ENCODE data around the gene ZSCAN26. TPM values are rescaled to one million over a fixed set of nuclear protein-coding genes. Genes with fewer than 3 reads are reported as not detected.
A peak's percentile ranks its signal among the peaks of the same experiment; 100 is the strongest.
"Not testable (repeated sequence)": the region's sequence is repeated elsewhere in the genome, so short reads cannot be mapped to it uniquely, and the experiment has no call there.

Gene ZSCAN26
- total RNA-seq, 1 experiment from 2014 or later: 10.6 TPM

DNA sequence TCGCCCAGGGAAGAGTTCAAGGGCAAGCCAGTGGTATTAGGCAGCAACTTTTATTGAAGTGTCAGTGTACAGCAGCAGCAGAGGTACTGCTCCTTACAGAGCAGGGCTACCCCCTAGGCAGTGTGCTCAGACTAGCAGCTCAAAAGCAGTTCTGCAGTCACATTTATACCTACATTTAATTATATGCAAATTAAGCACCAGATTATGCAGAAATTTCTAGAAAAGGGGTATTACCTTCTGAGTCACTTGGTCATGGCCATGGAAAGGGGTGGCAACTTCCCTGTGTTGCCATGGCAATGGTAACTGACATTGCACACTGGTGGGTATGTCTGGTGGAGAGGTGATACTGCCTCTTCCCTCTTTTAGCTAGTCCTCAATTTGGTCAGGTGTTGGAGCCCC, 12.8 kb upstream of the ZSCAN26 start:
- no peak for DNase-seq (ENCODE audit: extremely low read depth, low read depth)

DNA sequence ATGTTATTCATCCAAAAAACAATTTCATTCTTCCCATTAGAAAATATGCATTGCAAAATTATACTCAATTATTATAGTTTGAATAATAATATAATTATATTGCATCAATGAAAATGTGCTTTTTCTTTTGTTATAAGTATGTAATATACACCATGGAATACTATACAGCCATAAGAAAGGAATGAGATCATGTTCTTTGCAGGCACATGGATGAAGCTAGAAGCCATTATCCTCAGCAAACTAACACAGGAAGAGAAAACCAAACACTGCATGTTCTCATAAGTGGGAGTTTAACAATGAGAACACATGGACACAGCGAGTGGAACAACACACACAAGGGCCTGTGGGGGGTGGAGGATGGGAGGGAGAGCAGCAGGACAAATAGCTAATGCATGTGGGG, 9.9 kb upstream of the ZSCAN26 start:
- DNase-seq (ENCODE audit: extremely low read depth, low read depth): no peak

DNA sequence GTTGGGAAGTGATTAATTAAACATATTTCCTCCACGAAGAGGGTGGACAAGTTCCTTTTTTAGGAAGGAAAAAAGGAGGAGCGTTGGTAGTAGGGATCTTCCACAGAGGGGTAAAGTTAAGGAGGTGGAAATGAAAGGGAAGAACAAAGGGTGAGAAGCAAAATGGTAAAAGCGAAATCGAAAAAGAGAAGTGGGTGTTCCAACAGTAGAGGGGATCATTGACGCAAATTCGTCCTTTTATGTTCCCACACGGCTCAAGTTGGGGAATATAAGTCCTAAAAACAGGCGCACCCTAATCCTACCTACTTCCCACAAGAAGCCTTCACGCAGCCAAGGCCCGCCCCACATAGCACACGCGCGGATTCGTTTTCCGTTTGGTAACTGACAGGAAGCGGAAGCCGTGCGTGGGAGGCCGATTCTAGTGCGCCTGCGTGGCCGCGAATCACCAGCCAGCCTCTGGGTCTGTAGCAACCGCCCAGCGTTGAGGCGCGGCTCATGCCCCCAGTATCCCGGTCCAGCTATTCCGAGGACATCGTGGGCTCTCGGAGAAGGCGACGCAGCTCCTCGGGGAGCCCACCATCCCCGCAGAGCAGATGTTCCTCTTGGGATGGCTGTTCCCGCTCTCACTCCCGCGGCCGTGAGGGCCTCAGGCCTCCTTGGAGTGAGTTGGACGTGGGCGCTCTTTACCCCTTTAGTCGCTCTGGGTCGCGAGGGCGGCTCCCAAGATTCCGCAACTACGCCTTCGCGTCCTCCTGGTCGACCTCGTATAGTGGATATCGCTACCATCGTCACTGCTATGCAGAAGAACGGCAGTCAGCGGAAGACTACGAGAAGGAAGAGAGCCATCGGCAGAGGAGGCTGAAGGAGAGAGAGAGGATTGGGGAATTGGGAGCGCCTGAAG, 7.8 kb upstream of the ZSCAN26 start, which contains the start of gene NKAPL:
NKAPL (plus strand) TSS at position 421 of the 901 bp plus-strand sequence; CDS start at position 496, 75 bp downstream.
- DNase-seq (ENCODE audit: extremely low read depth, low read depth): no peak

DNA sequence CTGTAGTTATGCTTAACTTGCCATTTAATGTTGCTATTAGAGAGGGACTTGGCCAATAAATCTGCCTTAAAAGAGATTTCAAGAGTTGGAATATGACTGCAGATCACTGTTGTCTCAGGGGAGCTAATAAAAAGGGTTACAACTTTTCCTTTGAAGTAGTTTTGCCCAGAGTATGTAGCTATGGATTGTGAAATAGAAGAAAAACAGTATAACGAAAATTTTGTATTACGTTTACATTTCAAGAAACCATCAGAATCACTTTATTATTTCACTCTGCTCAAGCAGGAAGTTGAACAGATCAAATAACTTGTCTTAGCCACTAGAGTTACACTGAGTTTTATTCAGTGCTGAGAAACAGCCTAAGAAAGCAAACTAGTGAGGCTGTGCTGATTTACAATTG, 3.0 kb upstream of the ZSCAN26 start:
- DNase-seq (ENCODE audit: extremely low read depth, low read depth): no peak

DNA sequence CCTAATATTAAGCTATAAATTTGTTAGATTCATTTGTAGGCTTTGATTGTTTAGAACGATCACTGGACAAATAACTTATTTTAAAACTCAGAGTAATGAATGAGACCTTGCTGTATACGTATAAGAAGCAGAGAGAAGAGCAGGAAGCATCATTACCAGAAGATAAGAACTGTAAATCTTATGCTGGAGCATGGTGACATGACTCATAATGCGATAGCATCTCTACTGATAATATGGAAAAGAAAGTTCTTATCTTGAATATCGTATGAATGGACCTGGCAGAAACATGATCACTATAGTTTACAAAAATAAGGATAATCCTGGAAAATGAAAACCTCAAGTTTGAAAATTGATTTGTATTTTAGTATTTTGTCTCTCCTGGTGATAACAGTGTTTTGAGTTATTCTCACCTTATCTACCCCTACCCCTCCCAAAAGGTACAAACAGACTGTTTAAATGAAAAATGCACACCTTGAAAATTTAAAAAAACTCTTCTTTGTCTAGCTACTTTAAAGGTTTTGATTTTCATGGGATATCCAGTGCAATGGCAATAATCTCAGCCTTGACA, 2.0 kb upstream of the ZSCAN26 start:
- no peak for DNase-seq (ENCODE audit: extremely low read depth, low read depth)

DNA sequence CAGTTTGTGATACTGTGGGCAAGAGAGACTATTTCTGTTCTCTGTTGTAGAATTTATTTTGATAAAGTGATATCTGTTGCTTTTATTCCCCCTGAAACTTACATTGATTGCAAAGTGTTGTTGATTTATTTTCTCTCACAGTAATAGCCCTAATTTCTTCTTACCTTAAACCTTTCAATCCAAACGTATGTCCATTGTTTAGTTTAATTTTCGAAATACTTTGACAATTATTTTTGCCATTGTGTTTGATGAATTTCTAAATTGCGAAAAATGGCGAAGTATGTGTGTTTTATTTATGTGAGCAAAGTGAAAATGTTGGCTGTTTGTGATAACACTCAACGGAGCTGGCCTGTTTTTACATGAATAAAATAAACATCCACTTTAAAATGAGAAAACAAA, 381 bp upstream of the ZSCAN26 start:
- DNase-seq (ENCODE audit: extremely low read depth, low read depth): no peak

DNA sequence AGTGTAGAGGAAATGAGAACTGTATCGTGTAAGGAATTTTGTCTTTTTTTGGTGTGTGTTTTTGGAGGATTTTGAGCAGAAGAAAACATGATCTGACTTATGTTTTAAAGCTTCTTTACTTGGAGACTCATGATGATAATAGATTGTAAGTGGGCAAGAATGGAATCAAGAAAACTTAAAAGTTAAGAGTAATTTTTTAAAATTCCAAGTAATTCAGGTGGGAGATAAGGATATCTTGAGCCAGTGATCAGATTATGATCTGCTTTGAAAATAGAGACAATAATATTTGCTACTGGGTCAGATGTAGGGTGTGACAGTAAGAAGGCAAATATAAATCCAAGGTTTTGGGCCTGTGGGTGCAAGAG, 734 bp downstream of the ZSCAN26 start:
- DNase-seq (ENCODE audit: extremely low read depth, low read depth): no peak

GRCh38 chr6:28269492-28269891, 2.5 kb downstream of the ZSCAN26 start:
- DNase-seq (ENCODE audit: extremely low read depth, low read depth): peak; percentile 54

- DNase-seq (ENCODE audit: extremely low read depth, low read depth): no peak
Measured at GRCh38 chr6:28274888-28275287, 7.9 kb downstream of the ZSCAN26 start.

DNA sequence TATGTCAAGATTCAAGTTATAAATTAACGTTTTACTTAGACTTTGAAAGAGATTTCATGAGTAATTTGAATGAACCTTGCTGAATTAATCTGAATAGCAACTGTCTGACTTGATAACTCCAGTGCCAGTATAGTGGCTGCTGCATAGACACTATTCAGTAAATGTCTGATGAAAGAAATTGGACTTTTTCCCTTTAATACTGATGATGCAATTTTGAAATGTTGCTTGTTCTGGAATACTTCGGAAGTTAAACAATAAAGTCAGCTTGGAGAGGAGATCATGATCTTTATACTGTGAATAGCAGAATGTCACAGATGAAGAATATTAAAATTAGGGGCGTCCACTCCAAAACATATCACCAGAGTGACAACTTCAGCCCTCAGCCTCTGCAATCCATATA, 10.8 kb downstream of the ZSCAN26 start:
- DNase-seq (ENCODE audit: extremely low read depth, low read depth): no peak

DNA sequence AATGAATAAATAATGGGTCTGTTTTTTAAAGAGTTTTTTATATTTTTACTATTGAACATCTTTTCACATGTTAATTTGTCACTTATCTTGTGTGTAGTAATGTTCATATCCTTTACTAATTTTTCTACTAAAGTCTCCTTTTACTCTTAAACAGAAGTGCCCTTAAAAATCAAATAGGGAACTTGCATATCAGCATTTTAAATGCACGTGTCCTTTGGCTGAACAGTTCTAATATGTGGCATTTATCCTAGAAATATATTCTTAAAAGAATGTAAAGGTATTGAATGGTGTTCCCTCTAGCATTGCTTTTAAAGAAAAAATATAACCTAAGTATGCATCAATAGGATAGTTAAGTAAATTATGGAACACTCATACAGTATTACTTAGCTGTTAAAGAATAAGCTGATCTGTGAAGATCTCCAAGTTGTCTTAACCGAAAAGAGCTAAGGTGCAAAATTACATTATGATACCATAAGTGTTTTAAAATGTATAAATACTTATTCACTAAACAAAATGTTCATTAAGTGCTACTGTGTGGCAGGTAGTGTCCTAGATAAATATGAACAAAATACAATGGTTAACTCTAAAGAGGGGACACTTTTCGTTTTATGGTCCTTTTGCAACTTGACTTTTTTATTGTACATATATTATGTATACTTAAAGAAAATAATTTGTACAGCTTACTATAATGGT, 13.8 kb downstream of the ZSCAN26 start:
- DNase-seq (ENCODE audit: extremely low read depth, low read depth): no peak

DNA sequence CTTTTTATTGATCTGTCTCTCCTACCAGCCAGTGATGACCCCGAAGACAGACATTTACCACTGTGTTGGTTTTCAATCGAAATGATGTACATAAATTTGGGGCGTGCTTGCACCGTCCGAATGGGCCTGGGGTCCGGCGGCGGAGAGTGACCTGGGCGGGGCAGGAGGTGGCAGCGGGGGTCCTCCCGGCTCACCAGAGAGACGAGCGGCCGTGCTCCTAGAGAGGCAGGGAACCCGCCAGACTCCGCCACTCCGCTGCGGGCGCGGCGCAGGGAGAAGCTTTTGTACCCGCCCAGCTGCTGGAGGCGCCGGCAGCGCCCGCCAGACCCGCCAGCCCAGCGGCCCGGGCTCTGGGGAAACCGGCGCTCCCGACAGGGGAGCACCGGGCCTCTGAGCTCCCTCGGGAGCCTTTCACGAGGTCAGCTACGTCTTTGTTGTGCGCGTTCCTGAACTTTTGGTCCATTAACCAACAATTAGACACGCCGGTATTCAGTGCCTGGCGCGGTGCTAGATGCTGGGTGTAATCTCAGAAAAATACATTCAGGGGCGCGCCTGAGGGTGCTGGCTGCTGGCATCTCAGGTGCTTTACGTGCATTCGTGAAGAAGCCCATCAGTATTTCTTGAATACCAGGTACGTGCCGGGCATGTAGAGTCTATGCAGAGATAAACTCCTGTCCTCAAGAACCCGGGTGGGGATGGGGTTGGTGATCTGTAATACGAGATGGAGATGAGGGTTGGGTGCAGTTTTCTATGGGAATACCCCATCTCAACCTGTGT, 14.5 kb downstream of the ZSCAN26 start, which contains the start of gene PGBD1:
PGBD1 (plus strand) TSS at position 285 of the 777 bp plus-strand sequence. CDS start 2,242 bp downstream, outside the sequence.
- peak; percentile 51 for DNase-seq (ENCODE audit: extremely low read depth, low read depth)

DNA sequence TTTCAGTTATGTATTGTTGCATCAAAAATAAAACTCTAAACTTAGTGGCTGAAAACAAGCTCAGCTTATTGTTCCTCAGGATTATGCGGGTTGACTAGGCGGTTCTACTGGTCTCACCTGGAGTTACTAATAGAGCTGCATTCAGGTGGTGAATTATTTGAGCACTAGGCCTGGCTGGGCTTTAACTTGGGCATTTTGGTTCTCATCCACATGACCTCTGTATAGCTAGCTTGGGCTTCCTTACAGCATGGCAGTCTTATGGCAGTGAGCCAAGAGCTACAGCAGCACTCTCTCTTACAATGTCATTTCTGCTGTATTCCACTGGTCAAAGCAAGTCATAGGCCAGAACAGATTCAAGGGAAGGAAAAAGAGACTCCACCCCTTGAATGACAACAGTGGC, 16.0 kb downstream of the ZSCAN26 start:
- no peak for DNase-seq (ENCODE audit: extremely low read depth, low read depth)

- DNase-seq (ENCODE audit: extremely low read depth, low read depth): no peak
Measured at GRCh38 chr6:28291573-28291972, 24.6 kb downstream of the ZSCAN26 start.

DNA sequence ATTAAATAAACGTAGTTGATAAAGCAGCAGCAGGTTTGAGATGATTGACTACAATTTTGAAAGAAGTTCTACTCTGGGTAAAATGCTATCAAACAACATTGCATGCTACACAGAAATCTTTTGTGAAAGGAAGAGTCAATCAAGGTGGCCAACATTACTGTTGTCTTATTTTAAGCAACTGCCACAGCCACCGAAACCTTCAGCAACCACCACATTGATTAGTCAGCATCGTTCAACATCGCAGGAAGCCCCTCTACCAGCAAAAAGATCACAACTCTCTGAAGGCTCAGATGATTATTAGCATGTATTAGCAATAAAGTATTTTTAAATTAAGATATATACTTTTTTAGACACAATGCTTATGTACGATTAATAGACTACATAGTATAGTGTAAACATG, 28.4 kb downstream of the ZSCAN26 start:
- no peak for DNase-seq (ENCODE audit: extremely low read depth, low read depth)

DNA sequence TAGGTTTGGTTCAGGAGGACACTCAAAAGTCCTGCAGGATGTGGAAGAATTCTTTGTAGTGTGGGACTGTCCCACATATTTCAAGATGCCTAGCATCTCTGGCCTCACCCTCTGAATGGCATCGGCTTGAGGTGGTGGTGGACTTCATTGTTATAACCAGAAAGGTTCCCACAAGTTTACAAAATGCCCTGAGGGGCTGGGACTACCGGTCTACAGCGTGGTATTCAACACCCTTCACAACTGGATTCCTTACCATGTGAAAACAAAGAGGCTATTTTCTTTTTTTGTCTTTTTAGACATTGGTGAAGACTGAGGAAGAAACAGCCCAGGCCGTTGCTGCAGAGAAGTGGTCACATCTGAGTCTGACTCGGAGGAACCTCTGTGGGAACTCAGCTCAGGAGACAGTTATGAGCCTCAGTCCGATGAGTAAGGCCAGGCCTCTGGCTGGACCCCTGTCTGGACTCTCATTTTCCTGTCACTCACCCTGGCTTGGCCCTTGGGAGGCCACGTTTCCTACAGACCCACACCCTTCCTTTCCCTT, 29.6 kb downstream of the ZSCAN26 start:
- DNase-seq (ENCODE audit: extremely low read depth, low read depth): no peak

GRCh38 chr6:28303570-28303969, 36.6 kb downstream of the ZSCAN26 start:
- no peak for DNase-seq (ENCODE audit: extremely low read depth, low read depth)

DNA sequence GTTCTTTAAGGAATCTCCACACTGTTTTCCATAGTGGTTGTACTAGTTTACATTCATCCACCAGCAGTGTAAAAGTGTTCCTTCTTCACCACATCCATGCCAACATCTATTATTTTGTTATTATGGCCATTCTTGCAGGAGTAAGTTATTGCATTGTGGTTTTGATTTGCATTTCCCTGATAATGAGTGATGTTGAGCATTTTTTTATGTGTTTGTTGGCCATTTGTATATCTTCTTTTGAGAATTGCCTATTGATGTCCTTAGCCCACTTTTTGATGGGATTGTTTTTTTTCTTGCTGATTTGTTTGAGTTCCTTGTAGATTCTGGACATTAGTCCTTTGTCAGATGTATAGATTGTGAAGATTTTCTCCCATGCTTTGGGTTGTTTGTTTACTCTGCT, 39.4 kb downstream of the ZSCAN26 start:
- not testable (repeated sequence) for DNase-seq (ENCODE audit: extremely low read depth, low read depth)

DNA sequence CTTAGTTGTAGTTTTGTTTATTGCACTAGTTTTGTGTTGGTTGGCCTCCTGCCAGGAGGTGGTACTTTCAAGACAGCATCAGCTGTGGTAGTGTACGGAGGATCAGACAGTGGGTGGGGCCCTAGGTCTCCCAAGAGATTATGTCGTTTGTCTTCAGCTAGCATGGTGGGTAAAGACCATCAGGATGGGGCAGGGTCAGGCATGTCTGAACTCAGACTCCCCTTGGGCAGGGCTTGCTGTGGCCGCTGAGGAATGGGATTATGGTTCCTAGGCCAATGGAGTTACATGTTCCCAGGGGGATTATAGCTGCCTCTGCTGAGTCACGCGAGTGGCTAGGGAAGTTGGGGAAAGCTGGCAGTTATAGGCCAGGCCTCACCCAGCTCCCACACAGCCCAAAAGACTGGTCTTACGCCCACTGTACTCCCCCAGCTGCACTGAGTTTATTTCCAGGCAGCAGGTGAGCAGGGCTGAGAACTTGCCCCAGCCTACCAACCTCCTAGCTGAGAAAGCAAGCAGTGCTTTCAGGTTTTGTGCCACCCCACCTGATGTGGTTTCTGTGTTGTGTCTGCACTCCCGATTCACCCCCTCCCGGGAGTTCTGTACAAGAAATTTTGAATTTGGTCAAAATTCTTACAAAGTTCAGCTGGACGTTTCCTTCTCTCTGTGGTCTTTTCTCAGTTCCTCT, 44.3 kb downstream of the ZSCAN26 start:
- DNase-seq (ENCODE audit: extremely low read depth, low read depth): no peak

DNA sequence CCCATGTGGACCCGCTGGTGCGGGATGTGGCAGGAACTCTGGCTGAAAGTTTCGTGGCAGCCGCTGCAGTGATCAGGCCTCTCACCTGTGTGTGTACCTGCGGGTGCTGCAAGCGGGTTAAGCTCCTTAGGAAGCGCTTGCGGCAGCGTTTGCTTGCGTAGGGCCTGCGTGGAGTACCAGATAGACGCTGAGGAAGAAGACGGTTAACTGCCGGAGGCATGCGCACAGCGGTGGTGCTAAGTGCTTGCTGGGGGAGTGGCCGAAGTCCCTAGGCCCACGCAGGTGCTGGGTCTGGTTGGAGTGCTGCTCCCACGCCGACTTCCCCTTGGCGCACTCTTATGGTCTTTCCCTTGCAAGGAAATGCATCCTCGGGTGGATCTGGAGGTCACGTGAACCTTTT, 46.0 kb downstream of the ZSCAN26 start:
- DNase-seq (ENCODE audit: extremely low read depth, low read depth): no peak

Measured in NCI-H460 (cell line).